Right lobe of liver (tissue), 6 donors: ENCODE results near the gene ARL4C. TPM values are rescaled to one million over a fixed set of nuclear protein-coding genes. Genes with fewer than 3 reads are reported as not detected.

ENCODE experiments used
- ATAC-seq, 4 donors: fragments of 200-7000 bp; cut with Tn5 transposase; one replicate each; pipeline ENCODE4 v1.9.1; 2020; ENCODE audit warnings: mild to moderate bottlenecking in 4 of 4, moderate library complexity in 4 of 4
- DNase-seq, 3 donors: peaks; one replicate each; pipeline ENCODE4 v3.0.0-alpha.2; 2020
- H3K27ac ChIP-seq, 3 donors: fragments of 200-600 bp; one replicate each; pipeline ENCODE4 v1.8.0; 2022
- H3K27me3 ChIP-seq, 2 donors: fragments of 200-600 bp; one replicate each; pipeline ENCODE4 v1.8.0; 2022
- H3K36me3 ChIP-seq, 4 donors: fragments of 200-600 bp; sonication (generic) in 1 of 4; one replicate each; pipeline versions ENCODE4 v1.5.1 to v1.8.0; 2017 to 2022; ENCODE audit warnings: control low read depth in 1 of 4
- H3K4me1 ChIP-seq, 4 donors: fragments of 200-600 bp; sonication (generic) in 1 of 4; one replicate each; pipeline versions ENCODE4 v1.5.1 to v1.8.0; 2017 to 2022; ENCODE audit warnings: control low read depth in 1 of 4
- H3K4me3 ChIP-seq, 3 donors: fragments of 200-600 bp; one replicate each; pipeline ENCODE4 v1.8.0; 2022
- H3K9me3 ChIP-seq, 4 donors: fragments of 200-600 bp; sonication (generic) in 1 of 4; one replicate each; pipeline versions ENCODE4 v1.5.1 to v1.8.0; 2017 to 2022; ENCODE audit warnings: control low read depth in 1 of 4
- POLR2A ChIP-seq: fragments of 450-650 bp; IDR thresholded peaks from one replicate; pipeline ENCODE4 v1.6.1; 2017; ENCODE audit warnings: antibody characterized with exemption, mild to moderate bottlenecking
- WGBS: methylation state at CpG from one replicate; pipeline ENCODE4 v1.1.6; 2018; ENCODE audit warnings: low coverage, low lambda C conversion rate; ENCODE audit not compliant: insufficient coverage; ENCODE audit errors: missing lambda C conversion rate; 5-methylcytosine and 5-hydroxymethylcytosine counted together
- intact Hi-C, 2 donors: fragments of 100-400 bp; cut with DNase I; formaldehyde crosslinking; loops; one replicate each; pipeline versions ENCODE4 v1.11.2 to v1.14.1; 2022
- total RNA-seq, 6 experiments: library from RNA; depleted of rRNA in 2 of 6; stranded (reverse); fragments of >200 nt in 2 of 6; fragmentation: NEBNext Ultra II Directional in 3 of 6; extraction: Animal tissue kit (Norgen Biotek cat#: 25700) in 3 of 6; gene quantifications; one replicate each; pipeline versions ENCODE4 v1.1.0 to v1.2.4, GENCODE V29; 2016 to 2023
- TF ChIP-seq, protein P1 (sequence below), 4 donors: fragments of 200-600 bp in 3 of 4; fragments of 450-650 bp in 1 of 4; IDR thresholded peaks; one replicate each; pipeline versions ENCODE4 v1.5.1 to v1.8.0; 2016 to 2022; ENCODE audit warnings: antibody characterized with exemption in 4 of 4, mild to moderate bottlenecking in 2 of 4
- donor health status: DM: no; HTN: yes; CAD: no.
- donor health status: DM: no; HTN: no; CAD: no.
- donor health status: DM: no; HTN: no; CAD: no.
- donor health status: DM: no; HTN: yes; CAD: no.
- donor health status: DM: no; HTN: yes; CAD: no.

ARL4C gene
- total RNA-seq, 6 experiments from 2014 or later = 1.4 to 9.4 (median 2.5) TPM

DNA sequence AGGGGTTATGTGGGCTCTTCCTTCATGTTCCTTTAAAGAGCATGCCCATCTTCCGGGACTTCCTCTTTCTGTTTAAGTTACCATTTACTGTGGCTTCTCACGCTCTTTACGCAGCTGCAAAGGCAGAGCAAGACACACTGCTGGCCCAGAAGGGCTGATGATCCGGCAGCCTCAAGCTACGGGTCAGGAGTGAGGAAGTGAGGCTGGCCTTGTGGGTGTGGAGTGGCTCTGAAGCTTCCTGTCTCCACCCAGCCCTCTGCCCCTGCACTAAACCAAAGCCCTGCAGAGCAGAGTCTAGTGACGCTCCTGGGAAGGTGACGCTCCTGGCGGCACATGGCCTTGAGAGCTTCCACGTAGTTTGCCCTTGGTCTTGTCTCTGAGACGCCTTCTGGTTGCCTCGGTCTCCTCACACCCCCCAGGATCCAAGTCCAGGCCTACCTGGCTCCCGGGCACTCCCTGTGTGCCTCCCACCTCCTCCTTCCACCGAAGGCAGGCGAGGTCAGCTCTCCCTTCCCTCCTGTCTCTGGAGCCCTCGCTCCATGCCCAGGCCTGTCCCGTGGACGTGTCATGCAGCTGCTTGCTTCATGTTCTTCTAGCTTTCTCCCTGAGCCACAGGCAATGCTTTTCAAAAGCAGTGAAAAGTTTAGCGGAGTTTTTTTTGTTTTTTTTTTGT lies 50.3 kb downstream of the ARL4C start:
- Histone ChIP-seq H3K27ac (peak overlapping the region; percentile 10 to 62 (median 35)), H3K36me3 (no peaks in the 10 kb centered on the region), H3K9me3 (no peaks in the 10 kb centered on the region), H3K27me3 (no peaks in the 10 kb centered on the region), H3K4me1 (no peaks in the 10 kb centered on the region), H3K4me3 (no peak overlapping the region)
- 58% methylated on average over 8 of the region's 18 CpGs for WGBS
- intact Hi-C loops = no loop called here
- peak; percentile 41 for TF ChIP-seq POLR2A
- TF ChIP-seq, protein P1, sequence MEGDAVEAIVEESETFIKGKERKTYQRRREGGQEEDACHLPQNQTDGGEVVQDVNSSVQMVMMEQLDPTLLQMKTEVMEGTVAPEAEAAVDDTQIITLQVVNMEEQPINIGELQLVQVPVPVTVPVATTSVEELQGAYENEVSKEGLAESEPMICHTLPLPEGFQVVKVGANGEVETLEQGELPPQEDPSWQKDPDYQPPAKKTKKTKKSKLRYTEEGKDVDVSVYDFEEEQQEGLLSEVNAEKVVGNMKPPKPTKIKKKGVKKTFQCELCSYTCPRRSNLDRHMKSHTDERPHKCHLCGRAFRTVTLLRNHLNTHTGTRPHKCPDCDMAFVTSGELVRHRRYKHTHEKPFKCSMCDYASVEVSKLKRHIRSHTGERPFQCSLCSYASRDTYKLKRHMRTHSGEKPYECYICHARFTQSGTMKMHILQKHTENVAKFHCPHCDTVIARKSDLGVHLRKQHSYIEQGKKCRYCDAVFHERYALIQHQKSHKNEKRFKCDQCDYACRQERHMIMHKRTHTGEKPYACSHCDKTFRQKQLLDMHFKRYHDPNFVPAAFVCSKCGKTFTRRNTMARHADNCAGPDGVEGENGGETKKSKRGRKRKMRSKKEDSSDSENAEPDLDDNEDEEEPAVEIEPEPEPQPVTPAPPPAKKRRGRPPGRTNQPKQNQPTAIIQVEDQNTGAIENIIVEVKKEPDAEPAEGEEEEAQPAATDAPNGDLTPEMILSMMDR (IDR thresholded peaks at IDR 0.05) = no peak
- ATAC-seq (peak; percentile 89 to 91 (median 90)), DNase-seq (peak; percentile 60 to 74 (median 61))

DNA sequence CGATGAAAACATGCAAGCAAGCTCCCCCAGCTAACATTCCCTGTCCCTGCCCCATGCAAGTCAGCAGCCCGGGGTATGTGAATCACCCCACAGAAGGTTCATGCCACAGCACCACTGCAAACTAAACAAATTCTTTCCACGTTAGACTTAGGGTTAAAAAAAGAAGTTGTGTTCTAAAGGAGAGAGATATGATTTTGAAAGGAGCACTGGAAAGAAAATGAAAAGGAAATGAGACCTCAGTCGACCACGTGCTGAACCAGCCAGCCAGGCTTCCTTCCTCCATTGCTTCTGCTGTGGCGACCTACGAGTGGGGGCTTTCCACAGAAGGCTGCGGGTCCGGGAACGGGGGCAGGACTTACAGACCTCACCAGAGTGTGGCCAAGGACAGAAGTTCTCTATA lies 52.0 kb downstream of the ARL4C start:
- ATAC-seq = peak; percentile 43 to 59 (median 48)
- no peaks in the 10 kb centered on the region for H3K9me3 ChIP-seq
- WGBS = 45% methylated on average over 10 of the region's 10 CpGs

DNA sequence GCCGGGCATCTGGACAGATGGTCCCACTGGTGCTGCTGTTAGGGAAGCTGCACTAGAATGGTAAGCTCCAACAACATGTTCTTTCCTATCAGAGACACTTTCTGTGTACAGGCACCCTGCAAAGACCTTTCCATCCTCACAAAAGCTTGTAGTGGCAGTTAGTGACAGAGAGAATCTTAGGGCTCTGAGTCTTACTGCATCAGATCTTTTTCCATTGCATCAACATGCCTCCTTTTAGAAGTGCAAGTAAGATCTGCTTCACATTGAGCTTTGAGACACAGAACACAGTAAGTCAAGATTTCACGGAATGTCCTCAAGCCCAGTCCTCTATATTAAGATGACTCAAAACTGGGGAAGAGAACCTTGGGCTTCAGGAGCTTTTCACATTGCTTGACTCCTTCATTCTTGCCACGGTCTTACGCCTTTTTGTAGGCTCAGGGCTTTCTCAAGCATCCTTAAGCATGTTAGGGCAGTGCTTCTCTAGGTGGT lies 52.6 kb downstream of the ARL4C start:
- no peak overlapping the region for H3K27ac ChIP-seq
- TF ChIP-seq POLR2A = no peak
- TF ChIP-seq, protein P1 (IDR thresholded peaks at IDR 0.05) = no peak

More for the DNA sequence above, 52.0 kb downstream of the ARL4C start:
- intact Hi-C loops = no loop called here
- H3K4me1 ChIP-seq = no peaks in the 10 kb centered on the region
- H3K4me3 ChIP-seq = no peak overlapping the region
- H3K27me3 ChIP-seq = no peaks in the 10 kb centered on the region
- TF ChIP-seq, protein P1 (IDR thresholded peaks at IDR 0.05) = no peak
- TF ChIP-seq POLR2A = no peak
- H3K27ac ChIP-seq = peak overlapping the region in 2 of 3 donors; percentile 29 to 36
- DNase-seq = peak in 1 of 3 donors; percentile 57
- no peaks in the 10 kb centered on the region for H3K36me3 ChIP-seq

More for the DNA sequence above, 52.6 kb downstream of the ARL4C start:
- WGBS = 80% methylated on average over 4 of the region's 4 CpGs
- DNase-seq (no peak), ATAC-seq (no peak)
- Histone ChIP-seq H3K27me3 (no peaks in the 10 kb centered on the region), H3K4me3 (no peak overlapping the region), H3K36me3 (no peaks in the 10 kb centered on the region), H3K4me1 (no peaks in the 10 kb centered on the region), H3K9me3 (no peaks in the 10 kb centered on the region)
- intact Hi-C loops = no loop called here
